Pancreas (tissue), 10 donors: ENCODE results near the gene TOR1AIP1. TPM values are rescaled to one million over a fixed set of nuclear protein-coding genes. Genes with fewer than 3 reads are reported as not detected.
"Not testable (repeated sequence)": the region's sequence is repeated elsewhere in the genome, so short reads cannot be mapped to it uniquely, and the experiment has no call there.

Experiments
- ATAC-seq, 4 donors: fragments of 200-7000 bp; cut with Tn5 transposase; one replicate each; pipeline versions ENCODE4 v1.8.0 to v1.9.1; 2020; ENCODE audit warnings: mild to moderate bottlenecking in 4 of 4, moderate library complexity in 4 of 4
- DNase-seq, 6 donors: peaks; one replicate each; pipeline ENCODE4 v3.0.0-alpha.2; 2020
- FAIRE-seq: peaks from 2 replicates; lab custom pipeline; 2012; peaks lifted over from hg19 to GRCh38; lab: Jason Lieb, UNC
- H3K27ac ChIP-seq, 4 donors: fragments of 200-600 bp; sonication (generic); 1 replicate in 3 of 4; 2 replicates in 1 of 4; pipeline versions ENCODE4 v1.5.0 to v1.8.0; 2020
- H3K27me3 ChIP-seq, 4 donors: fragments of 200-600 bp; one replicate each; pipeline ENCODE4 v1.8.0; 2021
- H3K36me3 ChIP-seq, 3 donors: fragments of 200-600 bp; sonication (generic) in 1 of 3; one replicate each; pipeline versions ENCODE4 v1.5.0 to v1.8.0; 2020 to 2021
- H3K4me1 ChIP-seq, 3 donors: fragments of 200-600 bp; one replicate each; pipeline ENCODE4 v1.8.0; 2021
- H3K4me3 ChIP-seq, 4 donors: fragments of 200-600 bp; sonication (generic) in 2 of 4; one replicate each; pipeline versions ENCODE4 v1.5.0 to v1.8.0; 2020 to 2021
- H3K9me3 ChIP-seq, 4 donors: fragments of 200-600 bp; one replicate each; pipeline ENCODE4 v1.8.0; 2021
- CTCF ChIP-seq, 4 donors: fragments of 200-600 bp; sonication (generic) in 3 of 4; IDR thresholded peaks; one replicate each; pipeline versions ENCODE4 v1.5.0 to v1.8.0; 2021; ENCODE audit warnings: antibody characterized with exemption in 4 of 4
- WGBS, 2 donors: extraction: QIAGEN DNeasy Blood & Tissue Kit; methylation state at CpG; one replicate each; pipeline ENCODE4 v1.1.7; 2013; 5-methylcytosine and 5-hydroxymethylcytosine counted together
- intact Hi-C, 3 donors: fragments of 100-400 bp; cut with DNase I; formaldehyde crosslinking; loops; one replicate each; pipeline versions ENCODE4 v1.11.1 to v1.14.2; 2022
- polyA plus RNA-seq, 2 donors: library from polyadenylated mRNA; stranded (reverse); fragments of 200-250 nt; gene quantifications; one replicate each; pipeline ENCODE4 v1.2.3, GENCODE V29; 2013
- total RNA-seq, 6 donors: library from RNA; stranded (reverse); fragmentation: NEBNext Ultra II Directional in 4 of 6; extraction: Animal tissue kit (Norgen Biotek cat#: 25700) in 4 of 6; gene quantifications; one replicate each; pipeline versions ENCODE4 v1.2.1 to v1.2.4, GENCODE V29; 2021 to 2023
- donor health status: healthy with polysubstance abuse.
- donor health status: DM: no; HTN: no; CAD: no; lungs with moderate emphysema.
- donor health status: DM: no; HTN: no; CAD: no.
- donor health status: control.
- donor health status: control.
- donor health status: Bipolar disorder and iron deficiency.
- donor health status: DM: yes; HTN: yes; CAD: no.
- donor health status: DM: no; HTN: no; CAD: no.
- donor health status: DM: no; HTN: no; CAD: no.
- donor health status: DM: yes; HTN: yes; CAD: no.

TOR1AIP1 gene
- total RNA-seq (10 to 100 TPM; 13.7 to 29.9 (median 21.2) TPM), polyA plus RNA-seq (10 to 100 TPM in 1 of 2 donors, 1 to 10 TPM in 1; 8.8 to 18.0 TPM)

GRCh38 chr1:179882253-179883039, at the start of gene TOR1AIP1:
TSS of gene TOR1AIP1 (plus strand) at chr1:179882285. CDS start at chr1:179882503, 218 bp downstream.
- peak; percentile 31 to 53 (median 49) for TF ChIP-seq CTCF (IDR thresholded peaks at IDR 0.05)
- WGBS, 2 donors = 0% methylated on average over 72 of the region's 72 CpGs
- Histone ChIP-seq H3K36me3 (peaks cover 0 to 11% (median 0%) of the 10 kb centered on the region in 3 donors), H3K4me3 (peak within 1 kb of the TSS; percentile 61 to 85 (median 76)), H3K27me3 (no peaks in the 10 kb centered on the region), H3K27ac (peak within 1 kb of the TSS; percentile 99 to 100 (median 99)), H3K9me3 (no peaks in the 10 kb centered on the region), H3K4me1 (peaks cover 10 to 50% (median 30%) of the 10 kb centered on the region in 3 donors)
- DNase-seq = peak; percentile 97 to 98 (median 97)
- FAIRE-seq = no peak
- peak; percentile 87 to 95 (median 90) for ATAC-seq
- intact Hi-C loops = no loop called here

GRCh38 chr1:179836686-179837445, 45.2 kb upstream of the TOR1AIP1 start:
- 95 to 97% methylated on average over 29 to 38 of the region's 38 CpGs for WGBS, 2 donors
- H3K9me3 ChIP-seq, H3K4me1 ChIP-seq, intact Hi-C loops, DNase-seq, ATAC-seq, H3K4me3 ChIP-seq, H3K27me3 ChIP-seq, FAIRE-seq, H3K36me3 ChIP-seq, H3K27ac ChIP-seq: not testable (repeated sequence)

GRCh38 chr1:179840107-179840506, 42.0 kb upstream of the TOR1AIP1 start:
- 94% methylated on average over 3 of the region's 3 CpGs for WGBS, 2 donors
- DNase-seq = no peak
- Histone ChIP-seq H3K36me3 (peaks cover 0 to 13% (median 0%) of the 10 kb centered on the region in 3 donors), H3K9me3 (no peaks in the 10 kb centered on the region), H3K27ac (no peak overlapping the region), H3K4me1 (no peaks in the 10 kb centered on the region), H3K4me3 (no peak overlapping the region), H3K27me3 (no peaks in the 10 kb centered on the region)
- TF ChIP-seq CTCF (IDR thresholded peaks at IDR 0.05) = no peak
- ATAC-seq = no peak
- FAIRE-seq = no peak
- intact Hi-C loops = no loop called here

DNA sequence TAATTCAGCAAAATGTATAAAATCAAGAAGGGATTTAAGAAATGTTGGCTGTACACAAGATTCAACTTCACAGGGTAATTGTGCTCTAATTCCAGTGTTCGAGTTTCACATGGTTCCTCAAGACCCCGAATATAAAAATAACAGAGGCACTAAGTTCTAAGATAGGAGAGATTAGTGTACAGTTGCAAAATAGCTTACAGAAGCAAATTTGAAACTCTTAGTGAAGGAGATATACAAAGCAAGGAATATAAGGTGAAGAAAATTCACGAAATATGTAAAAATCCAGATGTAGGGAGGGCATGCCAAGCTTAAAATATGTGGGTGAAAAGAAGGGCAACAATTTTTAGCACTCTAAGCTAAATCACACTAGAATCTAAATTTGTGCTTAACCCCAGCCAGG, 33.9 kb upstream of the TOR1AIP1 start:
- no peak for TF ChIP-seq CTCF (IDR thresholded peaks at IDR 0.05)
- H3K9me3 ChIP-seq = no peaks in the 10 kb centered on the region
- no peak overlapping the region for H3K4me3 ChIP-seq
- ATAC-seq (no peak), DNase-seq (no peak), FAIRE-seq (no peak)
- H3K4me1 ChIP-seq = no peaks in the 10 kb centered on the region
- whole genome bisulfite sequencing, 2 donors = 97 to 99% methylated on average over 3 of the region's 3 CpGs
- H3K36me3 ChIP-seq = peaks cover 0 to 47% (median 10%) of the 10 kb centered on the region in 3 donors
- no peak overlapping the region for H3K27ac ChIP-seq
- H3K27me3 ChIP-seq = no peaks in the 10 kb centered on the region
- intact Hi-C loops = no loop called here

DNA sequence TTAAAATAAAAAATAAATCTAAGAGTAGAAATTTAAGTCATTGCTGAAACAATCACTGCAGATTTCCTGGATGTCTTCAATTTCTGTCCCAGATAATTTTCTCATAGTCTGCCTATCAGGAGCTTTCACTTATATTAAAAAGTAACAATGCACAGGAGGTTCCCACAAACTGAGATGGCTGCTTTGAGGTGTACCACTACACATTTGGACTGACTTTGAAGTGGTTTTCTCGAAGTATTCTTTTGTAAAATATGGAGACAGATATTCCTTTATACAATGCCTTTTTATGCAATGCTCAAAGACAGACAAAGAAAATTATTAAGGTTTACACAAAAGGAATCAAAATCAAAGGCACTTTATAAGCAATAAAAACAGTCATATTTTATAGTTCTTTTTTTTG, 29.0 kb upstream of the TOR1AIP1 start:
- H3K4me3 ChIP-seq = no peak overlapping the region
- H3K27ac ChIP-seq = no peak overlapping the region
- H3K9me3 ChIP-seq = no peaks in the 10 kb centered on the region
- no peak for TF ChIP-seq CTCF (IDR thresholded peaks at IDR 0.05)
- 90 to 96% methylated on average over 1 of the region's 1 CpG for WGBS, 2 donors
- H3K36me3 ChIP-seq = peaks cover 0 to 31% (median 5%) of the 10 kb centered on the region in 3 donors
- intact Hi-C loops = no loop called here
- FAIRE-seq (no peak), ATAC-seq (no peak), DNase-seq (no peak)
- no peaks in the 10 kb centered on the region for H3K4me1 ChIP-seq
- no peaks in the 10 kb centered on the region for H3K27me3 ChIP-seq

DNA sequence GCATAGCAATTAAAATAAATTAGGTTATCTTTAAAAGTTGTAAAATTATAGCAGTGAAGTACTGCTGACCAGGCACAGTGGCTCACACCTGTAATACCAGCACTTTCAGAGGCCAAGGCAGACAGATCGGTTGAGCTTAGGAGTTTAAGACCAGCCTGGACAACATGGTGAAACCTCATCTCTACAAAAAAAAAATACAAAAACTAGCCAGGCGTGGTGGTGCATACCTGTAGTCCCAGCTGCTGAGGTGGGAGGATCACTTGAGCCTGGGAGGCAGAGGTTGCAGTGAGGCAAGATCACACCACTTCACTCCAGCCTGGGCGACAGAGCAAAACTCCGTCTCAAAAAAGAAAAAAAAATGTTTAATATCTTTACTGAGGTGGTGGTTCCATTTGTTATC, 26.3 kb upstream of the TOR1AIP1 start:
- H3K4me3 ChIP-seq, FAIRE-seq, H3K27me3 ChIP-seq, ATAC-seq, H3K27ac ChIP-seq, H3K9me3 ChIP-seq, intact Hi-C loops, H3K4me1 ChIP-seq, DNase-seq: not testable (repeated sequence)
- WGBS, 2 donors = 94 to 98% methylated on average over 4 of the region's 4 CpGs
- peaks cover 0 to 15% (median 2%) of the 10 kb centered on the region in 3 donors for H3K36me3 ChIP-seq
